Mesenchymal stem cell (in vitro differentiated cells and primary cell): Measurements from ENCODE around the gene NMUR1.

Source experiments
- DNase-seq: peaks from one replicate; pipeline ENCODE4 v3.0.0-alpha.2; 2013
- H2AFZ ChIP-seq: one replicate; pipeline ENCODE4 v1.6.1; 2013; ENCODE audit warnings: low read depth, mild to moderate bottlenecking, control low read depth, inconsistent platforms, low read length, moderate library complexity
- H2AK5ac ChIP-seq: 2 replicates; pipeline ENCODE4 v1.6.1; 2013; ENCODE audit warnings: low read length, moderate library complexity, mild to moderate bottlenecking, inconsistent platforms; ENCODE audit not compliant: severe bottlenecking
- H2BK120ac ChIP-seq: one replicate; pipeline ENCODE4 v1.6.1; 2013; ENCODE audit warnings: low read depth, mild to moderate bottlenecking, inconsistent platforms, low read length, moderate library complexity
- H2BK12ac ChIP-seq, 2 experiments: one replicate each; pipeline ENCODE4 v1.6.1; 2013; ENCODE audit warnings: inconsistent platforms in 2 of 2, low read length in 2 of 2, mild to moderate bottlenecking in 2 of 2, moderate library complexity in 2 of 2, control low read depth in 1 of 2
- H2BK15ac ChIP-seq: one replicate; pipeline ENCODE4 v1.6.1; 2013; ENCODE audit warnings: mild to moderate bottlenecking, low read depth, inconsistent platforms; ENCODE audit not compliant: poor library complexity, severe bottlenecking
- H2BK5ac ChIP-seq: 2 replicates; pipeline ENCODE4 v1.6.1; 2013; ENCODE audit warnings: low read depth, mild to moderate bottlenecking, low read length, control low read depth, inconsistent platforms; ENCODE audit not compliant: poor library complexity, severe bottlenecking
- H3K14ac ChIP-seq, 2 experiments: one replicate each; pipeline ENCODE4 v1.6.1; 2013; ENCODE audit warnings: inconsistent platforms in 2 of 2, low read length in 2 of 2, control low read depth in 1 of 2, mild to moderate bottlenecking in 1 of 2, moderate library complexity in 1 of 2
- H3K18ac ChIP-seq, 2 experiments: one replicate each; pipeline ENCODE4 v1.6.1; 2013; ENCODE audit warnings: inconsistent platforms in 2 of 2, low read length in 2 of 2, control low read depth in 1 of 2, low read depth in 1 of 2, mild to moderate bottlenecking in 1 of 2
- H3K23ac ChIP-seq, 2 experiments: one replicate each; pipeline ENCODE4 v1.6.1; 2013; ENCODE audit warnings: inconsistent platforms in 2 of 2, low read length in 2 of 2, mild to moderate bottlenecking in 2 of 2, moderate library complexity in 2 of 2, control low read depth in 1 of 2
- H3K27ac ChIP-seq: 2 replicates; pipeline ENCODE4 v1.5.1; 2013; ENCODE audit warnings: mild to moderate bottlenecking, moderate library complexity, low read length, control low read depth, inconsistent platforms; ENCODE audit not compliant: poor library complexity, severe bottlenecking
- H3K27me3 ChIP-seq, 2 experiments: 2 replicates each; pipeline versions ENCODE4 v1.6.1 to v1.7.0; 2013; ENCODE audit warnings: low read length in 2 of 2, mild to moderate bottlenecking in 2 of 2, moderate library complexity in 2 of 2, control low read depth in 1 of 2, inconsistent platforms in 1 of 2; ENCODE audit not compliant: control insufficient read depth in 1 of 2, insufficient read depth in 1 of 2
- H3K36me3 ChIP-seq, 2 experiments: 2 replicates each; pipeline versions ENCODE4 v1.6.1 to v1.7.0; 2013; ENCODE audit warnings: low read length in 2 of 2, control low read depth in 1 of 2, inconsistent platforms in 1 of 2, low read depth in 1 of 2, mild to moderate bottlenecking in 1 of 2; ENCODE audit not compliant: insufficient read depth in 2 of 2, control insufficient read depth in 1 of 2
- H3K4ac ChIP-seq, 2 experiments: one replicate each; pipeline ENCODE4 v1.6.1; 2013; ENCODE audit warnings: inconsistent platforms in 2 of 2, low read length in 2 of 2, mild to moderate bottlenecking in 2 of 2, moderate library complexity in 2 of 2, control low read depth in 1 of 2, low read depth in 1 of 2
- H3K4me1 ChIP-seq: 2 replicates; pipeline ENCODE4 v1.6.1; 2013; ENCODE audit warnings: low read depth, low read length, control low read depth; ENCODE audit not compliant: control insufficient read depth, insufficient read depth
- H3K4me2 ChIP-seq: 2 replicates; pipeline ENCODE4 v1.6.1; 2013; ENCODE audit warnings: low read length, mild to moderate bottlenecking, inconsistent platforms; ENCODE audit not compliant: poor library complexity, severe bottlenecking
- H3K4me3 ChIP-seq, 2 experiments: 2 replicates each; pipeline versions ENCODE4 v1.5.1 to v1.7.0; 2013; ENCODE audit warnings: low read length in 2 of 2, mild to moderate bottlenecking in 2 of 2, control low read depth in 1 of 2, low read depth in 1 of 2; ENCODE audit not compliant: insufficient read depth in 1 of 2
- H3K79me1 ChIP-seq: replicated peaks from 2 replicates; pipeline ENCODE4 v1.6.1; 2013; ENCODE audit warnings: mild to moderate bottlenecking, control low read depth, low read length, inconsistent platforms; ENCODE audit not compliant: poor library complexity, severe bottlenecking
- H3K9ac ChIP-seq: 2 replicates; pipeline ENCODE4 v1.7.0; 2013; ENCODE audit warnings: mild to moderate bottlenecking, low read length, moderate library complexity
- H3K9me3 ChIP-seq: 2 replicates; pipeline ENCODE4 v1.7.0; 2013; ENCODE audit warnings: mild to moderate bottlenecking, low read length; ENCODE audit not compliant: control insufficient read depth
- H4K8ac ChIP-seq: one replicate; pipeline ENCODE4 v1.6.1; 2013; ENCODE audit warnings: inconsistent platforms, mild to moderate bottlenecking, low read length, moderate library complexity
- H4K91ac ChIP-seq: one replicate; pipeline ENCODE4 v1.6.1; 2013; ENCODE audit warnings: mild to moderate bottlenecking, low read length, inconsistent platforms
- WGBS: methylation state at CpG from one replicate; pipeline ENCODE4 v1.1.7; 2013; ENCODE audit warnings: mixed read lengths; 5-methylcytosine and 5-hydroxymethylcytosine counted together

The NMUR1 gene

DNA sequence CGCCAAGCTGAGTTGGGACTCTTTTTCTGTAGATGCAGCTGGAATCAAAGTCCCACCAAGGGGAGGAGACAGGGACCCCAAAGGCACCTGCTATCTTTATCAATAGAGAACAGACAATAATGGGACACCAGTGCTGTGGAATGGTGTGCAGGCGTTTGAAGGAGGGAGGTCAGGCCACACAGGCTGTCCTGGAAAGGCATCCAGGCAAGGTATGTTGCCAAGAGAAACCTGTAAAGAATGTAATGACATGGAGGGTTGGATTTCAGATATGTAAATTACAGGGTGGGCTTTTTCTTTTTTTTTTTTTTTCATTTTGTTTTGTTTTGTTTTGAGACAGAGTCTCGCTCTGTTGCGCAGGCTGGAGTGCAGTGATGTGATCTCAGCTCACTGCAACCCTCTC, 9.7 kb upstream of the NMUR1 start:
- no peak overlapping the region for H3K9ac ChIP-seq
- 81% methylated on average over 4 of the region's 4 CpGs for WGBS

DNA sequence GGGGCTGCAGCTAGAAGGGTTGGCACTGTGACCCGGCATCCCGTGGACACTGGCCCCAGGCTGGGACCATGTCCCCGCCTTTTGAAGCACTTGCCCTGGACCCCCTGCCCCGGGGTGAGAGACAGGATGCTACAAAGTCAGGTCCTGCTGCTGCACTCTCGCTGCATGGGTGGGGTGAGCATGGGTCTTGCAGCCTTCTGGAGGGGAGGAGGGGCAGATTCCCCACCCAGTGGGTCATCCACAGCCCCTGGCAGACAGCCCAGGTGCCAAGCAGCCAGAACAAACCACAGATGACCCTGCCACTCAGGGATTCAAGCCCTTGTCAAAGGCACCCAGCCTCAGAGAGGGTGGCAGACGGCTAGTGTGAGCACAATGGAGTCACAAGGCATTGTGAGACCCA, 5.7 kb upstream of the NMUR1 start:
- Histone ChIP-seq H3K4me2 (no peak overlapping the region), H3K36me3 (no peaks in the 10 kb centered on the region), H3K14ac (no peak overlapping the region), H2AFZ (no peak overlapping the region), H2BK12ac (no peak overlapping the region), H3K4me3 (no peak overlapping the region), H3K27me3 (peaks cover 4 to 27% of the 10 kb centered on the region in 2 experiments), H4K91ac (no peak overlapping the region), H3K18ac (no peak overlapping the region), H3K23ac (no peak overlapping the region), H3K79me1 (no peaks in the 10 kb centered on the region), H4K8ac (no peak overlapping the region), H2BK120ac (no peak overlapping the region), H2BK15ac (no peak overlapping the region), H2AK5ac (no peak overlapping the region), H3K9ac (no peak overlapping the region), H2BK5ac (no peak overlapping the region), H3K27ac (no peak overlapping the region), H3K9me3 (no peaks in the 10 kb centered on the region), H3K4ac (no peak overlapping the region), H3K4me1 (peaks cover 4% of the 10 kb centered on the region)
- DNase-seq, result no peak
- 97% methylated on average over 5 of the region's 6 CpGs for WGBS

More for the DNA sequence above, 9.7 kb upstream of the NMUR1 start:
- Histone ChIP-seq H3K4me3 (no peak overlapping the region), H3K27me3 (peaks cover 0 to 17% of the 10 kb centered on the region in 2 experiments), H3K79me1 (no peaks in the 10 kb centered on the region), H3K27ac (no peak overlapping the region), H3K36me3 (no peaks in the 10 kb centered on the region), H3K14ac (no peak overlapping the region), H3K4me1 (peaks cover 4% of the 10 kb centered on the region), H2BK15ac (no peak overlapping the region), H2BK5ac (no peak overlapping the region), H4K91ac (no peak overlapping the region), H3K9me3 (peaks cover 4% of the 10 kb centered on the region), H3K4me2 (no peak overlapping the region), H4K8ac (no peak overlapping the region), H2BK12ac (no peak overlapping the region), H2BK120ac (no peak overlapping the region), H3K4ac (no peak overlapping the region), H3K23ac (no peak overlapping the region), H2AK5ac (no peak overlapping the region), H3K18ac (no peak overlapping the region), H2AFZ (no peak overlapping the region)
- no peak for DNase-seq

- DNase-seq, result no peak
- H3K14ac ChIP-seq, result no peak overlapping the region
- WGBS, result 94% methylated on average over 7 of the region's 7 CpGs
- H3K18ac ChIP-seq, result no peak overlapping the region
- H3K27me3 ChIP-seq, result peaks cover 20 to 34% of the 10 kb centered on the region in 2 experiments
- no peak overlapping the region for H2BK5ac ChIP-seq
- no peaks in the 10 kb centered on the region for H3K36me3 ChIP-seq
- no peak overlapping the region for H3K4ac ChIP-seq
- no peak overlapping the region for H3K9ac ChIP-seq
- H3K9me3 ChIP-seq, result no peaks in the 10 kb centered on the region
- peak overlapping the region; percentile 8 for H4K91ac ChIP-seq
- H3K79me1 ChIP-seq, result no peaks in the 10 kb centered on the region
- no peak overlapping the region for H3K4me3 ChIP-seq
- no peak overlapping the region for H4K8ac ChIP-seq
- H2BK120ac ChIP-seq, result no peak overlapping the region
- no peak overlapping the region for H2BK15ac ChIP-seq
- H3K27ac ChIP-seq, result no peak overlapping the region
- H3K23ac ChIP-seq, result no peak overlapping the region
- no peak overlapping the region for H2AFZ ChIP-seq
- H2AK5ac ChIP-seq, result no peak overlapping the region
- H3K4me2 ChIP-seq, result no peak overlapping the region
- peaks cover 11% of the 10 kb centered on the region for H3K4me1 ChIP-seq
- H2BK12ac ChIP-seq, result no peak overlapping the region
Observed at GRCh38 chr2:231533777-231534125, 3.5 kb upstream of the NMUR1 start.

DNA sequence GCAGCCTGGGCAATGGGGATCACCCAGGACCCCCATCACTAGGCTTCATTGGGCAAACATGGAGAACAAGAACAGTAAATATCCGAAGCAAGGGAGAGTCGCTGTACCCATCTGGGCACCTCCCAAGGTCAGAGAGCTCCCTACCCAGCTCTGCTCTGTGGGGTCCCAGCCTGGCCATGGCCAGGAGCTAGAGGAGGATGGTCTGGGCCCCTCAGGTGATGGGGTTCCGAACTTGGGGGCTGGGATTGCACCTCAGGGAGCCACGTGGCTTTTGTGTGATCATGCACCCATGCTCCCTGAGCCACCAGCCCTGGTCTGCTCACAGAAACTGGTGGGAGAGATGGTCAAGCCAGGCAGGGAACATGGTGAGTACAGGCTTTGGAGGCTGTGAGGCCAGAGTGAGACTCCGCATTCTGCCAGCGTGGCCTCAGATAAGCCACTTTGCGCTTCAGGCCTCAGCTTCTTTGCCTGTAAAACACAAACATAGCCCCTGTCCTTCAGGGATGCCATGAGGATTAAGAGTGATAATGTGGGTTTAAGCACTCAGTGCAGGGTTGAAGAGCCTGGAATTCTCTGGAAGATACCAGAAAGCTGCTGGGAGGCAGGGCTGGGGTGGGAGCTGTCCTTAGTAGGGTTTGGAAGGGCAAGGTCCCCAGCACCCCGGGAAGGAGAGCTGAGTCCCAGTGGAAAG, 3.0 kb upstream of the NMUR1 start:
- no peak overlapping the region for H2BK15ac ChIP-seq
- H2AK5ac ChIP-seq, result no peak overlapping the region
- H3K18ac ChIP-seq, result no peak overlapping the region
- H3K36me3 ChIP-seq, result no peaks in the 10 kb centered on the region
- H3K23ac ChIP-seq, result no peak overlapping the region
- H2AFZ ChIP-seq, result no peak overlapping the region
- peaks cover 20 to 34% of the 10 kb centered on the region in 2 experiments for H3K27me3 ChIP-seq
- H2BK120ac ChIP-seq, result no peak overlapping the region
- H3K4me2 ChIP-seq, result no peak overlapping the region
- peaks cover 11% of the 10 kb centered on the region for H3K4me1 ChIP-seq
- no peak overlapping the region for H3K4ac ChIP-seq
- H3K9me3 ChIP-seq, result no peaks in the 10 kb centered on the region
- H4K8ac ChIP-seq, result no peak overlapping the region
- H3K79me1 ChIP-seq, result no peaks in the 10 kb centered on the region
- WGBS, result 82% methylated on average over 7 of the region's 8 CpGs
- no peak overlapping the region for H3K14ac ChIP-seq
- no peak overlapping the region for H3K4me3 ChIP-seq
- no peak overlapping the region for H2BK12ac ChIP-seq
- H3K27ac ChIP-seq, result no peak overlapping the region
- no peak for DNase-seq
- no peak overlapping the region for H3K9ac ChIP-seq
- H4K91ac ChIP-seq, result no peak overlapping the region
- H2BK5ac ChIP-seq, result no peak overlapping the region
